ENCODE data around the gene FIGNL2. TPM values are rescaled to one million over a fixed set of nuclear protein-coding genes. Genes with fewer than 3 reads are reported as not detected.

The FIGNL2 gene
- total RNA-seq, 2 experiments from 2014 or later, result 1.2 to 1.3 TPM

DNA sequence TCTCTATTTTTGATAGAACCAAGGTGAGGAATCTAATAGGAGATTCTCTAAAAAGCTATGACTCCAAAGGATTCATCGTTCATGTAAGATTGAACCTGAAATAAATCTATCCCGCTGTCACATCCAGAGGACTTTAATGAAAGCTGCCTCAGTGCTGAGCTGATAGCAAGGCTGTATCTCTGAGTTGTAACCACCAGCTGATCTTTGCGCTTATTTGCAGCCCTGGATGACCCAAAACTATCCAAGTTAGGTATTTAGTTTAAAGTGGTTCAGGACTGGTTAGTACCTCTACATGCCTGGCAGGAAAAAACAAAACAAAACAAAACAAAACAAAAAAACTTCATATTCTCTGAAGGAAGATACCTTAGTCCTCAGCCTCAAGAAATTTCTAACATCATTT, 30.6 kb upstream of the FIGNL2 start:
- Histone ChIP-seq H3K4me3 (ENCODE audit: low read length) (no peak overlapping the region), H3K36me3 (ENCODE audit: insufficient read depth, low read length) (no peaks in the 10 kb centered on the region), H3K27me3 (ENCODE audit: control insufficient read depth in 1 of 2, insufficient read depth in 2 of 2, low read length in 2 of 2) (no peaks in the 10 kb centered on the region), H3K4me1 (ENCODE audit: insufficient read depth, low read length) (no peaks in the 10 kb centered on the region), H3K9me3 (ENCODE audit: control insufficient read depth in 1 of 2, insufficient read depth in 1 of 2, low read length in 2 of 2) (peaks cover 0 to 5% of the 10 kb centered on the region in 2 experiments), H3K27ac (ENCODE audit: low read depth in 1 of 2, low read length in 2 of 2) (no peak overlapping the region)
- no peak for TF ChIP-seq CTCF (IDR thresholded peaks at IDR 0.05)
- Mint-ChIP-seq H3K27ac (no peak overlapping the region), H3K4me1 (ENCODE audit: low read depth) (no peaks in the 10 kb centered on the region), H3K9me3 (no peaks in the 10 kb centered on the region), H3K36me3 (ENCODE audit: low read depth) (no peaks in the 10 kb centered on the region), H3K27me3 (no peaks in the 10 kb centered on the region), H3K4me3 (no peak overlapping the region)
- CTCF ChIA-PET, result interaction anchor here (0.6 kb wide), 1 partner anchor 42 kb away, joined by 3 read pairs; no protein-coding TSS in a partner anchor
- ATAC-seq (ENCODE audit: poor library complexity) (no peak), DNase-seq (no peak)
- intact Hi-C loops (cut with DNase I, micrococcal nuclease), result loop anchor here in 1 of 2 experiments (5.0 kb wide), 1 partner anchor 457 kb away; the partner anchor contains the start of gene SLC4A8
- POLR2A ChIA-PET, result no interaction called here

DNA sequence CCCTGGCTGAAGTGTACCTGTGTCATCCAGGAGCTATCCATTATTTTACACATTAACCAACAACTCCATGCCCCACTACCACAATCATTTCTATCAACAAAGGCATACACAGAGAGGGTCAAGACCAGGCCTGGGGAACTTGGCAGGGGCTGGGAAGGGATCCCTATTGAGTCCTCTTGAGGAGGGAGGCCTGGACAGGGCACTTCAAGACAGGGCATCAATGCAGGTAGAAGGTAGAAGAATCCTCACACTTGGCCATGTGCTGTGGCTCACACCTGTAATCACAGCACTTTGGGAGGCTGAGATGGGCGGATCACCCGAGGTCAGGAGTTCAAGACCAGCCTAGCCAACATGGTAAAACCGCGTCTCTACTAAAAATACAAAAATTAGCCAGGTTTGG, 26.0 kb upstream of the FIGNL2 start:
- H3K4me3 ChIP-seq (ENCODE audit: low read length), result no peak overlapping the region
- no peaks in the 10 kb centered on the region for H3K9me3 ChIP-seq (ENCODE audit: control insufficient read depth in 1 of 2, insufficient read depth in 1 of 2, low read length in 2 of 2)
- Mint-ChIP-seq H3K27ac (no peak overlapping the region), H3K4me1 (ENCODE audit: low read depth) (peaks cover 7% of the 10 kb centered on the region), H3K4me3 (no peak overlapping the region), H3K36me3 (ENCODE audit: low read depth) (no peaks in the 10 kb centered on the region), H3K27me3 (peaks cover 21% of the 10 kb centered on the region), H3K9me3 (no peaks in the 10 kb centered on the region)
- H3K36me3 ChIP-seq (ENCODE audit: insufficient read depth, low read length), result no peaks in the 10 kb centered on the region
- DNase-seq (no peak), ATAC-seq (ENCODE audit: poor library complexity) (no peak)
- intact Hi-C loops (cut with DNase I, micrococcal nuclease), result no loop called here
- H3K4me1 ChIP-seq (ENCODE audit: insufficient read depth, low read length), result peaks cover under 1% of the 10 kb centered on the region
- no peak overlapping the region for H3K27ac ChIP-seq (ENCODE audit: low read depth in 1 of 2, low read length in 2 of 2)
- TF ChIP-seq CTCF (IDR thresholded peaks at IDR 0.05), result no peak
- POLR2A ChIA-PET, result interaction anchor here (0.7 kb wide), 1 partner anchor 54 kb away, joined by 3 read pairs; no protein-coding TSS in a partner anchor
- H3K27me3 ChIP-seq (ENCODE audit: control insufficient read depth in 1 of 2, insufficient read depth in 2 of 2, low read length in 2 of 2), result peaks cover 11% of the 10 kb centered on the region in 2 experiments
- CTCF ChIA-PET, result interaction anchor here (1.6 kb wide), 1 partner anchor 12 kb away, joined by 3 read pairs; no protein-coding TSS in a partner anchor

DNA sequence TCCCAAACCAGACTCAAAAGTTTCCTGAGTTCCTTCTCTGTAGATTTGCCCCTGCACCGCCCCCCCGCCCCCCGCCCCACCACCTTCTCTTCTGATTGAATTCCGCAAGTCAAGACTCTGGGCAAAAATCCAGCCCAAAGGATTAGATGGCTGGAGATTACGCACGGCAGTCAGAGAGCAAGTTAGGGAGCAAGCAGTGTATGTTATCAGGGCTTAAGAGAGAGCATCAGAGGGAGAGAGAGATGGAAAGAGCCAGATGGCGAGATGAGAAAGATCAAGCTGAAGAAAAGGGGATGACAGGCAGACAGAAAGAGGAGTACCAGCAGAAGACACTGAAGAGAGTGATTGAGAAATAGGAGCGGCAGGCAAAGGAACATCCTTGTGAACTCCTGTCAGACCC, 25.5 kb upstream of the FIGNL2 start:
- no peak overlapping the region for H3K27ac Mint-ChIP-seq
- H3K4me1 Mint-ChIP-seq (ENCODE audit: low read depth), result peaks cover 7% of the 10 kb centered on the region
- ATAC-seq (ENCODE audit: poor library complexity) (no peak), DNase-seq (no peak)
- POLR2A ChIA-PET, result interaction anchor here (1.0 kb wide), 1 partner anchor 10 kb away, joined by 3 read pairs; no protein-coding TSS in a partner anchor
- no peak overlapping the region for H3K4me3 Mint-ChIP-seq
- H3K36me3 ChIP-seq (ENCODE audit: insufficient read depth, low read length), result no peaks in the 10 kb centered on the region
- peaks cover 5% of the 10 kb centered on the region for H3K4me1 ChIP-seq (ENCODE audit: insufficient read depth, low read length)
- no peak for TF ChIP-seq CTCF (IDR thresholded peaks at IDR 0.05)
- intact Hi-C loops (cut with DNase I, micrococcal nuclease), result no loop called here
- no peaks in the 10 kb centered on the region for H3K9me3 Mint-ChIP-seq
- peaks cover 0 to 1% of the 10 kb centered on the region in 2 experiments for H3K9me3 ChIP-seq (ENCODE audit: control insufficient read depth in 1 of 2, insufficient read depth in 1 of 2, low read length in 2 of 2)
- peaks cover 12 to 15% of the 10 kb centered on the region in 2 experiments for H3K27me3 ChIP-seq (ENCODE audit: control insufficient read depth in 1 of 2, insufficient read depth in 2 of 2, low read length in 2 of 2)
- H3K4me3 ChIP-seq (ENCODE audit: low read length), result no peak overlapping the region
- H3K27me3 Mint-ChIP-seq, result peaks cover 23% of the 10 kb centered on the region
- H3K36me3 Mint-ChIP-seq (ENCODE audit: low read depth), result no peaks in the 10 kb centered on the region
- CTCF ChIA-PET, result no interaction called here
- H3K27ac ChIP-seq (ENCODE audit: low read depth in 1 of 2, low read length in 2 of 2), result no peak overlapping the region

Measured in CD4-positive, alpha-beta T cell (primary cell).